Measurements from ENCODE around the gene CTSF. TPM values are rescaled to one million over a fixed set of nuclear protein-coding genes. Genes with fewer than 3 reads are reported as not detected.
"Not testable (repeated sequence)": the region's sequence is repeated elsewhere in the genome, so short reads cannot be mapped to it uniquely, and the experiment has no call there.

Gene CTSF
- total RNA-seq, 2 donors from 2014 or later, result 5.0 to 18.6 TPM

DNA sequence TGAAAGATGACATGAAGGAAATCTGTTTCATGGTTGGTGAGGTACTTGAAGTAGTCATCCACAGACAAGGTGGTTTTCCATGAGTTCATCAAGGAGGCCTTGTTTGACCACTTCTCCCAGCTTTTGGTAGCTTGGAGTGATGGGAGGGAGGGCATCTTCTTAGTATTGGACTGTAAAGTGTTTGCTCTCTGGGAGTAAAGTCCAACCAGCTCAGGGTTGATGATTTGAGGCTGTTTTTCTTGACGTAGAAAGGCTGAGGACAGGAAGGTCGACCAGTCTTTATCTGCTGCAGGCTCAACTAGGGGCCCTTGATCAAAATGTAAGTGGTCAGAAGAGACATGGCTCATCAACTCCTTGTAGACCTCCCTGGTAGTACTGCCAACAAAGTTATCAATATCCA is 22.8 kb upstream of the CTSF start:
- H3K27ac Mint-ChIP-seq, result no peak overlapping the region
- H3K36me3 Mint-ChIP-seq (ENCODE audit: low read depth), result peaks cover 10% of the 10 kb centered on the region
- DNase-seq, result no peak

DNA sequence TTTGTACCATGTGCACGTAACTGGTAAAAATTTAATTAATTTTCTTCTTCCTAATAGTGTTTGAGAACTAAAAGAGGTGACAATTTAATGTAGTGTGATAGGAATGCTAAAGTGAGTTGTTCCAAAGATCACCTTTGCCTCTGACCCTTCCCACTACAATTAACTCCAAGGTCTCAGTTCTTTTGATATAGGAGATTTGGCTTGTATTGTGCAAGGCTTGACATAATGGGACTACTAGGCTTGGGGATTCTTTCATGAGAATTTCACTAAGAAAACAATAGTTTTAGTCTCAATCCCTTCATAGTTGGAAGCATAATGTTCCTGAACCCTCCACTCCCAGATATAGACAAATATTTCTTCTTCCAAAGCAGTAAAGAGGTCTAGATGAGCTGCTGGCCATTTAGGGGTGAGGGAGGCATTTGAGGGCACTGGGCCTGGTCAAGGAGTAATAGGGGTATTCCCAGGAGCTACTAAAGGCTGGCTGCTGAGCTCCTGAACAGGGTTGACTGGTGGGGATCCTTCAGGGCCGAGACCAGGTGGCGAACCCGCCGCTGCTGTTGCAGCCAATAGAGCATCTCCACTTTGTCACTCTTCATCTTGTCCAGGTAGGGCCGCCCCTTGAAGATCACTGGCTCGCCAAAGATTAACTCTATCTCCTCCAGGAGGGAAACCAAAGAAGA is 21.7 kb upstream of the CTSF start:
- Mint-ChIP-seq H3K9me3 (peaks cover 51% of the 10 kb centered on the region), H3K27me3 (ENCODE audit: insufficient read depth) (peaks cover 32% of the 10 kb centered on the region), H3K36me3 (ENCODE audit: low read depth) (peaks cover 5% of the 10 kb centered on the region), H3K4me1 (peaks cover 10% of the 10 kb centered on the region), H3K27ac (no peak overlapping the region), H3K4me3 (no peak overlapping the region)
- Histone ChIP-seq H3K9ac (ENCODE audit: extremely low read depth, low read length, poor library complexity, severe bottlenecking) (no peak overlapping the region), H3K9me3 (ENCODE audit: control insufficient read depth, low read length) (peaks cover 26% of the 10 kb centered on the region), H3K27ac (ENCODE audit: low read depth, low read length) (no peak overlapping the region), H3K4me3 (ENCODE audit: low read length) (no peak overlapping the region), H3K4me1 (ENCODE audit: control insufficient read depth, insufficient read depth, low read length) (no peaks in the 10 kb centered on the region), H3K36me3 (ENCODE audit: control insufficient read depth, insufficient read depth, low read length) (no peaks in the 10 kb centered on the region), H3K27me3 (ENCODE audit: control insufficient read depth, insufficient read depth, low read length, poor library complexity, severe bottlenecking) (no peaks in the 10 kb centered on the region)
- no peak for DNase-seq
- WGBS, 2 experiments (ENCODE audit: insufficient coverage in 1 of 2, insufficient read length in 1 of 2), result 95 to 100% methylated on average over 2 to 7 of the region's 7 CpGs
- TF ChIP-seq, protein P1, sequence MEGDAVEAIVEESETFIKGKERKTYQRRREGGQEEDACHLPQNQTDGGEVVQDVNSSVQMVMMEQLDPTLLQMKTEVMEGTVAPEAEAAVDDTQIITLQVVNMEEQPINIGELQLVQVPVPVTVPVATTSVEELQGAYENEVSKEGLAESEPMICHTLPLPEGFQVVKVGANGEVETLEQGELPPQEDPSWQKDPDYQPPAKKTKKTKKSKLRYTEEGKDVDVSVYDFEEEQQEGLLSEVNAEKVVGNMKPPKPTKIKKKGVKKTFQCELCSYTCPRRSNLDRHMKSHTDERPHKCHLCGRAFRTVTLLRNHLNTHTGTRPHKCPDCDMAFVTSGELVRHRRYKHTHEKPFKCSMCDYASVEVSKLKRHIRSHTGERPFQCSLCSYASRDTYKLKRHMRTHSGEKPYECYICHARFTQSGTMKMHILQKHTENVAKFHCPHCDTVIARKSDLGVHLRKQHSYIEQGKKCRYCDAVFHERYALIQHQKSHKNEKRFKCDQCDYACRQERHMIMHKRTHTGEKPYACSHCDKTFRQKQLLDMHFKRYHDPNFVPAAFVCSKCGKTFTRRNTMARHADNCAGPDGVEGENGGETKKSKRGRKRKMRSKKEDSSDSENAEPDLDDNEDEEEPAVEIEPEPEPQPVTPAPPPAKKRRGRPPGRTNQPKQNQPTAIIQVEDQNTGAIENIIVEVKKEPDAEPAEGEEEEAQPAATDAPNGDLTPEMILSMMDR (conservative IDR thresholded peaks at IDR 0.05), result no peak

More for the DNA sequence above, 22.8 kb upstream of the CTSF start:
- Histone ChIP-seq H3K27ac (ENCODE audit: low read depth, low read length) (no peak overlapping the region), H3K4me3 (ENCODE audit: low read length) (no peak overlapping the region), H3K9me3 (ENCODE audit: control insufficient read depth, low read length) (peaks cover 26% of the 10 kb centered on the region), H3K27me3 (ENCODE audit: control insufficient read depth, insufficient read depth, low read length, poor library complexity, severe bottlenecking) (no peaks in the 10 kb centered on the region), H3K36me3 (ENCODE audit: control insufficient read depth, insufficient read depth, low read length) (no peaks in the 10 kb centered on the region), H3K4me1 (ENCODE audit: control insufficient read depth, insufficient read depth, low read length) (no peaks in the 10 kb centered on the region), H3K9ac (ENCODE audit: extremely low read depth, low read length, poor library complexity, severe bottlenecking) (no peak overlapping the region)
- Mint-ChIP-seq H3K9me3 (peaks cover 43% of the 10 kb centered on the region), H3K4me3 (no peak overlapping the region), H3K4me1 (peaks cover 10% of the 10 kb centered on the region), H3K27me3 (ENCODE audit: insufficient read depth) (peaks cover 30% of the 10 kb centered on the region)
- 88 to 89% methylated on average over 2 of the region's 2 CpGs for WGBS, 2 experiments (ENCODE audit: insufficient coverage in 1 of 2, insufficient read length in 1 of 2)
- TF ChIP-seq, protein P1 (conservative IDR thresholded peaks at IDR 0.05), result no peak

DNA sequence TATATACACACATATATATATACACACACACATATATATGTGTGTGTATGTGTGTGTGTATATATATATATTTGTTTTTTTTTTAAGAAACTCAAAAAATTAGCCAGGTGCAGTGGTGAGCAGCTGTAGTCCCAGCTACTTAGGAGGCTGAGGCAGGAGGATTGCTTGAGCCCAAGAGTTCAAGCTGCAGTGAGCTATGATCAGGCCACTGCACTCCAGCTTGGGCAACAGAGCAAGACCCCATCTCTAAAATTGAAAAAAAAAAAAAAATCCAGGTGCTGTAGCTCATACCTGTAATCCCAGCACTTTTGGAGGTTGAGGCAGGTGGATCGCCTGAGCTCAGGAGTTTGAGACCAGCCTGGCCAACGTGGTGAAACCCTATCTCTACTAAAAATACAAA is 20.9 kb upstream of the CTSF start:
- peaks cover 10% of the 10 kb centered on the region for H3K4me1 Mint-ChIP-seq

More for the DNA sequence above, 20.9 kb upstream of the CTSF start:
- not testable (repeated sequence) for H3K9ac ChIP-seq (ENCODE audit: extremely low read depth, low read length, poor library complexity, severe bottlenecking); H3K36me3 Mint-ChIP-seq (ENCODE audit: low read depth); DNase-seq; H3K4me3 Mint-ChIP-seq; H3K27ac Mint-ChIP-seq; H3K4me1 ChIP-seq (ENCODE audit: control insufficient read depth, insufficient read depth, low read length); H3K27me3 ChIP-seq (ENCODE audit: control insufficient read depth, insufficient read depth, low read length, poor library complexity, severe bottlenecking); H3K36me3 ChIP-seq (ENCODE audit: control insufficient read depth, insufficient read depth, low read length); H3K4me3 ChIP-seq (ENCODE audit: low read length); H3K27ac ChIP-seq (ENCODE audit: low read depth, low read length)
- H3K9me3 Mint-ChIP-seq, result peaks cover 57% of the 10 kb centered on the region
- H3K27me3 Mint-ChIP-seq (ENCODE audit: insufficient read depth), result peaks cover 35% of the 10 kb centered on the region
- peaks cover 26% of the 10 kb centered on the region for H3K9me3 ChIP-seq (ENCODE audit: control insufficient read depth, low read length)
- 70 to 79% methylated on average over 2 of the region's 2 CpGs for WGBS, 2 experiments (ENCODE audit: insufficient coverage in 1 of 2, insufficient read length in 1 of 2)
